CD8-positive, alpha-beta memory T cell (primary cell): Measurements from ENCODE around the gene PHOSPHO2. TPM values are rescaled to one million over a fixed set of nuclear protein-coding genes. Genes with fewer than 3 reads are reported as not detected.

Source experiments
- CTCF ChIA-PET: fragments of 350-600 bp; sonication (Branson Sonifier 250); formaldehyde crosslinking; loops from one replicate; lab custom pipeline; 2021; ENCODE audit warnings: antibody characterized with exemption; lab: Charles Lee
- POLR2A ChIA-PET: fragments of 350-600 bp; sonication (Branson Sonifier 250); formaldehyde crosslinking; loops from one replicate; lab custom pipeline; 2021; ENCODE audit warnings: antibody characterized with exemption; lab: Charles Lee
- DNase-seq, 5 donors: peaks; one replicate each; pipeline versions ENCODE4 v3.0.0 to v3.0.0-alpha.2; 2020 to 2022; ENCODE audit warnings: mixed read lengths in 1 of 5
- H3K27ac ChIP-seq: one replicate; pipeline ENCODE4 v1.7.0; 2013; ENCODE audit warnings: low read depth, mild to moderate bottlenecking, low read length, moderate library complexity
- H3K27me3 ChIP-seq: 2 replicates; pipeline ENCODE4 v1.7.0; 2013; ENCODE audit warnings: low read length, mild to moderate bottlenecking; ENCODE audit not compliant: insufficient read depth, poor library complexity, severe bottlenecking
- H3K36me3 ChIP-seq: 2 replicates; pipeline ENCODE4 v1.7.0; 2013; ENCODE audit warnings: mild to moderate bottlenecking, low read length, moderate library complexity; ENCODE audit not compliant: insufficient read depth
- H3K4me1 ChIP-seq: 2 replicates; pipeline ENCODE4 v1.7.0; 2013; ENCODE audit warnings: mild to moderate bottlenecking, low read length, moderate library complexity; ENCODE audit not compliant: insufficient read depth
- H3K4me3 ChIP-seq: 2 replicates; pipeline ENCODE4 v1.7.0; 2013; ENCODE audit warnings: mild to moderate bottlenecking, low read length
- H3K9me3 ChIP-seq: 2 replicates; pipeline ENCODE4 v1.7.0; 2013; ENCODE audit warnings: mild to moderate bottlenecking, low read length
- H3K27ac Mint-ChIP-seq, 8 donors: one replicate each; pipeline ENCODE4 v1.8.0; 2020 to 2021; ENCODE audit warnings: mixed read lengths in 8 of 8, mild to moderate bottlenecking in 6 of 8, inconsistent platforms in 3 of 8, moderate library complexity in 3 of 8
- H3K27me3 Mint-ChIP-seq, 2 donors: one replicate each; pipeline ENCODE4 v1.8.0; 2020 to 2021; ENCODE audit warnings: mixed read lengths in 2 of 2, mild to moderate bottlenecking in 1 of 2, moderate library complexity in 1 of 2
- H3K36me3 Mint-ChIP-seq, 3 donors: one replicate each; pipeline ENCODE4 v1.8.0; 2020 to 2021; ENCODE audit warnings: mixed read lengths in 3 of 3, inconsistent platforms in 1 of 3, mild to moderate bottlenecking in 1 of 3
- H3K4me1 Mint-ChIP-seq, 3 donors: one replicate each; pipeline ENCODE4 v1.8.0; 2020 to 2021; ENCODE audit warnings: mixed read lengths in 3 of 3, inconsistent platforms in 1 of 3, mild to moderate bottlenecking in 1 of 3
- H3K4me3 Mint-ChIP-seq, 7 donors: one replicate each; pipeline ENCODE4 v1.8.0; 2020 to 2021; ENCODE audit warnings: mixed read lengths in 7 of 7, mild to moderate bottlenecking in 6 of 7, moderate library complexity in 4 of 7, inconsistent platforms in 2 of 7
- H3K9me3 Mint-ChIP-seq, 5 donors: one replicate each; pipeline ENCODE4 v1.8.0; 2020 to 2022; ENCODE audit warnings: mixed read lengths in 5 of 5, mild to moderate bottlenecking in 3 of 5, moderate library complexity in 2 of 5, inconsistent platforms in 1 of 5
- polyA plus RNA-seq: library from polyadenylated mRNA; unstranded; fragments of 300-500 nt; fragmentation: Illumina TruSeq; gene quantifications from one replicate; pipeline ENCODE4 v1.2.3, GENCODE V29; 2021
- total RNA-seq, 2 experiments: library from RNA; stranded (reverse); gene quantifications; one replicate each; pipeline ENCODE4 v1.2.3, GENCODE V29; 2021

PHOSPHO2 gene
- total and polyA plus RNA-seq, 3 experiments from 2014 or later: 4.5 to 6.3 (median 4.9) TPM

DNA sequence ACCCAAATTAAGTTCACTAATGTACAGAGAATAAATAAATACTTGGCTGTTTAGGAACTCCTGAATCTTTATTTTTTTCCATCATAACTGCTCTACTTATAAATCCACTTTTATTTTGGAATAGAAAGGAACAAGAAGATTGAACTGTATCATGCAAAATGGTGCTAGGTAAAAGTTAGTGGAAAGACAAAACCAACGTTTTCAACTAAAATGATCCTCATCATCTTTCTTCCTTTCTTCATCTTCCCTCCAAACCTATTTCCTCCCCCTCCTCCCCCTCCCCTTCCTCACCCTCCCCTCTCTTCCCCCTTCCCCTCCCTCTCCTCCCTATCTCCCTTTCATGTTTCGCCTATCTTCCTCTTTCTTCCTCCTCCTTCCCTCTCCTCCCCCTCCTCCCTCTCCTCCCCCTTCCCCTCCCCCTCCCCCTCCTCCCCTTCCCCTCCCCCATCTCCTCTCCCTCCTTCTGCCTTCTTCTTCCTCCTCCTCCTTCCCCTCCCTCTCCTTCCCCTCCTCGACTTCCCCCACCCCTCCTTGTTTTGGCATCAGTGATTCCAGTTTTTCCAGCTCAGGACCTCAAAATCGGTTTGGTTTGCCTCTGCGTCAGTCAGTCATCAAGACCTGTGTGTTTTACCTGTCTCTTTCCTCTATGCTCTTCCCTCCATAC is 44.4 kb downstream of the PHOSPHO2 start:
- H3K27ac Mint-ChIP-seq: peak overlapping the region in 1 of 8 donors; percentile 62
- H3K4me3 Mint-ChIP-seq: no peak overlapping the region
- no peaks in the 10 kb centered on the region for H3K36me3 Mint-ChIP-seq
- Histone ChIP-seq H3K36me3 (no peaks in the 10 kb centered on the region), H3K27me3 (peaks cover 9% of the 10 kb centered on the region), H3K4me3 (no peak overlapping the region), H3K9me3 (no peaks in the 10 kb centered on the region), H3K4me1 (peaks cover 5% of the 10 kb centered on the region), H3K27ac (no peak overlapping the region)
- DNase-seq: no peak
- ChIA-PET POLR2A (no interaction called here), CTCF (no interaction called here)
- H3K4me1 Mint-ChIP-seq: peaks cover 3 to 7% (median 5%) of the 10 kb centered on the region in 3 donors
- H3K9me3 Mint-ChIP-seq: no peaks in the 10 kb centered on the region
- H3K27me3 Mint-ChIP-seq: peaks cover 11 to 23% of the 10 kb centered on the region in 2 donors

DNA sequence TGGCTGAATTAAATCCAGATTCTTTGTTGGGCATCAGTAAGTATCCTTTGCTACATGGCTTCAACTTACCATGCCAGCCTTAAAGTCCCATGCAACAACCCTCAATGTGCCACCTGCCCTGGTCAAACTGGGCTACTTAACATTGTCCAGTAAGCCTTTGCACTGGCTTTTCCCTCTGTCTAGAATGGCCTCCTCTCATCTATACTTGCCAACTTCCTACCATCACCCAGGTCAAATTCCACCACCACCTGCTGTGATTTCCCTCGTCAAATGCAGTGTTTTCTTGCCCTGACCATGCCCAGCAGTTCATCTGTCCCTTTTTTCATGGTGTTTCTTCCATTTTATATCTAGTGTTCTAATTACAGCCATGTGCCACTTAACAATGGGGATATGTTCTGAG is 45.1 kb downstream of the PHOSPHO2 start:
- peaks cover 5% of the 10 kb centered on the region for H3K4me1 ChIP-seq
- no peaks in the 10 kb centered on the region for H3K36me3 ChIP-seq
- H3K4me3 Mint-ChIP-seq: no peak overlapping the region
- DNase-seq: no peak
- peaks cover 11 to 23% of the 10 kb centered on the region in 2 donors for H3K27me3 Mint-ChIP-seq
- peaks cover 0 to 4% (median 0%) of the 10 kb centered on the region in 3 donors for H3K36me3 Mint-ChIP-seq
- H3K27ac ChIP-seq: no peak overlapping the region
- H3K4me3 ChIP-seq: no peak overlapping the region
- no peak overlapping the region for H3K27ac Mint-ChIP-seq
- CTCF ChIA-PET: interaction anchor here (1.4 kb wide), 1 partner anchor 22 kb away, joined by 3 read pairs; no protein-coding TSS in a partner anchor
- POLR2A ChIA-PET: no interaction called here
- no peaks in the 10 kb centered on the region for H3K9me3 Mint-ChIP-seq
- H3K4me1 Mint-ChIP-seq: peaks cover 3 to 6% (median 4%) of the 10 kb centered on the region in 3 donors
- H3K9me3 ChIP-seq: no peaks in the 10 kb centered on the region
- H3K27me3 ChIP-seq: peaks cover 9% of the 10 kb centered on the region

DNA sequence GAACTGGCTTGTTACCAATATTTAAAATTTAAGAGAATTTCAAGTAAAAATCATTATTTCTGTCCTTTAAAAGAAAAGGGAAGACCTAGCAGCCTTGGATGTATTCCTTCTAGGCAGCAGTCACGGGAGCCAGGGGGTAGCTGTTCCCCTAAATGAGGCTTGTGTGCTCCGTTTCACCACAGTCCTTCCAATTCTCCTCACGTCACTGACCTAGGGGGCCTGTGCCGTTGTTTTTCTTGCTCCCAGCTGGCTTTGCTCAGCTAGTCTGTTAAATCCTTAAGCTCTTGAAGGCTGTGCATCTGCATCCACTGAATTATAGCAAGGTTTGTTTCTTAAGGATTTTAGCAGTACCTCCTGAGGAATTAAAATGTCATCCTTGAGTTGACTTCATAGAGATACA is 49.3 kb downstream of the PHOSPHO2 start:
- CTCF ChIA-PET: no interaction called here
- Mint-ChIP-seq H3K4me1 (peaks cover 0 to 2% (median 1%) of the 10 kb centered on the region in 3 donors), H3K27me3 (peaks cover 2 to 8% of the 10 kb centered on the region in 2 donors), H3K27ac (no peak overlapping the region), H3K36me3 (peaks cover 0 to 4% (median 0%) of the 10 kb centered on the region in 3 donors), H3K9me3 (no peaks in the 10 kb centered on the region), H3K4me3 (no peak overlapping the region)
- Histone ChIP-seq H3K36me3 (no peaks in the 10 kb centered on the region), H3K9me3 (no peaks in the 10 kb centered on the region), H3K27me3 (no peaks in the 10 kb centered on the region), H3K4me3 (no peak overlapping the region), H3K27ac (no peak overlapping the region), H3K4me1 (no peaks in the 10 kb centered on the region)
- POLR2A ChIA-PET: no interaction called here
- DNase-seq: no peak

DNA sequence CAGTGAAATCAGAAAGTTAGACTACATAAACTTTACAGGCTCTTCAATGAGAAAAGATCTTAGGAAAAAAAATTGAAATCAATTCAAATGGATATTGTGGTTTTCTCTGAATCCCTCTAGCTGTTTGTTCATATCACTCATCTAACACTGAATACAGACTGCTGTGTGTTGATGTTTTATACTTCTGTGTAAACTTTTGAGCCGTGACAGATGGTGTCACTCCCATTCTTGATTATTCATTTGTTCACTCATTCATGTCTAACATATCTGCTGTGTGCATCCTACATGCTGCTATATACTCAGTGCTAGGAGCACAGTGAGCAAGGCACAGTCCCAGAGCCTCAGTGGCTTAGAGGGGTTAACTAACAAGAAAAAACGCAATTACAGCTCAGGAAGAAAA is 52.0 kb downstream of the PHOSPHO2 start:
- Mint-ChIP-seq H3K9me3 (no peaks in the 10 kb centered on the region), H3K27me3 (no peaks in the 10 kb centered on the region), H3K27ac (no peak overlapping the region), H3K4me1 (no peaks in the 10 kb centered on the region), H3K4me3 (no peak overlapping the region), H3K36me3 (peaks cover 0 to 4% (median 0%) of the 10 kb centered on the region in 3 donors)
- Histone ChIP-seq H3K9me3 (no peaks in the 10 kb centered on the region), H3K4me3 (no peak overlapping the region), H3K36me3 (no peaks in the 10 kb centered on the region), H3K27ac (no peak overlapping the region), H3K4me1 (no peaks in the 10 kb centered on the region), H3K27me3 (no peaks in the 10 kb centered on the region)
- ChIA-PET POLR2A (no interaction called here), CTCF (interaction anchor here (1.1 kb wide), 1 partner anchor 13 kb away, joined by 3 read pairs; no protein-coding TSS in a partner anchor)
- no peak for DNase-seq

DNA sequence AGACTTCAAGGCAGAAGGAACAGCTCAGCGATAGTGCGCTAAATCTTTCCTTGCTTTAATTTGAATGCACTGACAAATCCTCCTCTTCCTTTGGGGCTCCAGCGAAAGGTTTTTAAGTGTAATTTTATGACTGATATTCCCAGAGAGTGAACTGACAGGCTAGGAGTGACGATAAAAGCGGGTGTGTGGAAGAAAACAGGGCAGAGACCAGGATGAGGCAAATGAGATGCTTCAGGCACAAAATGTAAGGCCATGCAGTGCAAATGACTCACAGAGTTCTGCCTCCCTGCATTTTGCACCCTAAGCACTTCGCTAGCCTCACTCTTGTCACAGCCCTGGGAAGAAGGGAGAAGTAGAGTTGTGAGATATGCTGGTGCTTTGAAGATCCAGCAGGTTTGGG is 54.0 kb downstream of the PHOSPHO2 start:
- H3K27me3 ChIP-seq: no peaks in the 10 kb centered on the region
- Mint-ChIP-seq H3K9me3 (no peaks in the 10 kb centered on the region), H3K27me3 (no peaks in the 10 kb centered on the region), H3K36me3 (peaks cover 0 to 4% (median 0%) of the 10 kb centered on the region in 3 donors), H3K4me3 (no peak overlapping the region), H3K4me1 (no peaks in the 10 kb centered on the region), H3K27ac (no peak overlapping the region)
- H3K4me1 ChIP-seq: no peaks in the 10 kb centered on the region
- no peak overlapping the region for H3K27ac ChIP-seq
- no peak for DNase-seq
- H3K36me3 ChIP-seq: no peaks in the 10 kb centered on the region
- H3K4me3 ChIP-seq: no peak overlapping the region
- ChIA-PET POLR2A (no interaction called here), CTCF (no interaction called here)
- H3K9me3 ChIP-seq: no peaks in the 10 kb centered on the region

Other genes starting within 250 kb of the PHOSPHO2 start
- gene BBS5, start 215.0 kb upstream of the PHOSPHO2 start, total RNA-seq: 1 to 10 TPM; 3.8 to 4.8 TPM
- 0.94 TPM for gene BBS5, start 215.0 kb upstream of the PHOSPHO2 start, polyA plus RNA-seq
- under 1 TPM; 0.22 to 0.27 TPM for gene KLHL41, start 184.8 kb upstream of the PHOSPHO2 start, total RNA-seq
- not detected for gene KLHL41, start 184.8 kb upstream of the PHOSPHO2 start, polyA plus RNA-seq
- 10 to 100 TPM; 53.8 to 55.7 TPM for gene FASTKD1, start 120.6 kb upstream of the PHOSPHO2 start, total RNA-seq
- 16.4 TPM for gene FASTKD1, start 120.6 kb upstream of the PHOSPHO2 start, polyA plus RNA-seq
- gene PPIG, start 110.1 kb upstream of the PHOSPHO2 start, total RNA-seq: 10 to 100 TPM; 60.7 to 65.7 TPM
- gene PPIG, start 110.1 kb upstream of the PHOSPHO2 start, polyA plus RNA-seq: 87.2 TPM
- under 1 TPM in 1 of 2 experiments, not detected in 1; 0.57 TPM for gene CFAP210, start 64 bp upstream of the PHOSPHO2 start, total RNA-seq
- gene CFAP210, start 64 bp upstream of the PHOSPHO2 start, polyA plus RNA-seq: not detected
- 10 to 100 TPM; 11.4 to 12.0 TPM for gene KLHL23, start 39.4 kb downstream of the PHOSPHO2 start, total RNA-seq
- gene KLHL23, start 39.4 kb downstream of the PHOSPHO2 start, polyA plus RNA-seq: 2.0 TPM
- 100 to 1,000 TPM; 101 to 113 TPM for gene SSB, start 104.4 kb downstream of the PHOSPHO2 start, total RNA-seq
- gene SSB, start 104.4 kb downstream of the PHOSPHO2 start, polyA plus RNA-seq: 153 TPM
- gene METTL5, start 130.4 kb downstream of the PHOSPHO2 start, total RNA-seq: 100 to 1,000 TPM in 1 of 2 experiments, 10 to 100 TPM in 1; 93.0 to 100 TPM
- gene METTL5, start 130.4 kb downstream of the PHOSPHO2 start, polyA plus RNA-seq: 116 TPM
- gene UBR3, start 133.0 kb downstream of the PHOSPHO2 start, total RNA-seq: 10 to 100 TPM; 21.9 to 22.1 TPM
- gene UBR3, start 133.0 kb downstream of the PHOSPHO2 start, polyA plus RNA-seq: 8.5 TPM